ENCODE data around the gene ZSCAN5C.
"Not testable (repeated sequence)": the region's sequence is repeated elsewhere in the genome, so short reads cannot be mapped to it uniquely, and the experiment has no call there.

The ZSCAN5C gene

DNA sequence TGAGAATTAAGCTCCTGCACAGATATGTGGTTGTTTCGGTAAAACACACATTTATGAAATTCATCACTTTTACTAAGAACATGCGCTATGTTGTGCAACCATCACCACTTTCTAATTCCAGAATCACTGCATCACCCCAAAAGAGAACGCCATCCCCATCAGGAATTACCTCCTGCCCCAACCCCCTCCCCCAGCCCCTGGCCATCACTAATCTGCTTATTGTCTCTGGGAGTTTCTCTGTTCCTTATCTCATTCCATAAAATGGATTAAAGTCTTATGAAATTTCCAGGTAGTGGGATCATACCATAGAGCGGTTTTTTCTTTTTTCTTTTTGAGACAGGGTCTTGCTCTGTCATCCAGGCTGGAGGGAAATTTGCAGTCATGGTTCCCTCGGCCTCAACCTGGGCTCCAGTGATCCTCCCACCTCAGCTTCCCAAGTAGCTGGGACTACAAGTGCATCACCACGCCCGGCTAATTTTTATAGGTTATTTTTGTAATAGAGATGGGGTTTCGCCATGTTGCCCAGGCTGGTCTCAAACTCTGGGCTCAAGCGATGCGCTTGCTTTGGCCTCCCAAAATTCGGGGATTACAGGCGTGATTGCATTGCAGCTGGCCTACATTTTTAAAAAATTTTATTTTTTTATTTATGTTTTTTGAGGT lies 8.0 kb upstream of the ZSCAN5C start:
- DNase-seq (ENCODE audit: low spot score) = no peak

DNA sequence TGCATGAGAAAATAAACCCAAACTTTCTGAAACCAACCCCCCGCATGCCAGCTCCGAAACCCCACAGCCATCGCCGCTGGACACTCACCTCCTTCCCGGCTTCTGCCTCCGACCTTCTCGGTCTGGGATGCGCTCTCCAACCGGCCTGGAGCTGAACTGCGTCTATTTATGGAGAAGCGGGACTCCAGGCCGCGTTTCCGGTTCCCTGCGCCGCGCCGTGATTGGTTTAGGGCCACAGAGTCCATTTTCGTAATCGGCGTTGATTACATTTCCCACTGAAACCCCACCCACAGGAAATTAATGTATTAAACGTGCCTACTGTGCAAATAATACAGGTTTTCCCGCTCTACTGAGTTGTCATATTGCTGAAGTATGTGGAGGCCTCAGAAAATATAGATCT lies 4.4 kb upstream of the ZSCAN5C start, which contains the start of gene ZSCAN5B:
Gene ZSCAN5B (minus strand): TSS at position 138 of the 400 bp plus-strand sequence. CDS start 4,731 bp downstream, outside the sequence.
- DNase-seq (ENCODE audit: low spot score) = not testable (repeated sequence)

DNA sequence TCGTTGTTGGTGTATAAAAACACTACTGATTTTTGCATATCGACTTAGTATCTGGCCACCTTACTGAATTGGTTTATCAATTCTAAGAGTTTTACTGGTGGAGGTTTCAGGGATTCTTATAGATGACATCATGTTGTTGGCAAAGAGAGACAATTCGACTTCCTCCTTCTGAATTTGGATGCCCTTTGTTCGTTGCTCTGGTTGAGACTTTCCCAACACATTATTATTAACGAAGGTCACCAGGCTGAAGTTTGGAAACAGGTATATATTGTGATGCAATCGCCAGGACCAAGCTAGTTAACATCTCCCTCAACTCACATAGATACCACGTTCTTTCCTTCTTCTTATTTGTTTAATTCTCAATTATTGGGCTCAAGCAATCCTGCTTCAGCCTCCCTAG lies 2.4 kb upstream of the ZSCAN5C start:
- no peak for DNase-seq (ENCODE audit: low spot score)

DNA sequence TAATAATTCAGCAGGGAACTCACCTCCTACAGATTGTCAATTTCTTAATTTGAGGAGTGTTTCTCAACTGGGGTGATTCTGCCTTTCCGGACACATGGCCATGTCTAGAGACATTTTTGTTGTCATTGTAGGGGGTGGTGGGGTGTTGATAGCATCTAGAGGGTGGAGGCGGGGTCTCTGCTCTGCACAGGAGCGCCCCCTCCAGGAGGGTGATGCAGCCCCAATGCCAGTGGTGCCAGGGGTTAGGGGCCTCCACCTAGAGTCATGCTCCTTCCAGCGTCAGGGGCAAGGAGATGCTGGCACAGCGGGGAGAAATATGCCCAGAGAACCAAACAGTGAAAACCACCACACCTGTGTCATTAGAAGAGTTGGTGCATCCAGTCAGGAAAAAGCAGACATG lies 5.5 kb downstream of the ZSCAN5C start:
- not testable (repeated sequence) for DNase-seq (ENCODE audit: low spot score)

DNA sequence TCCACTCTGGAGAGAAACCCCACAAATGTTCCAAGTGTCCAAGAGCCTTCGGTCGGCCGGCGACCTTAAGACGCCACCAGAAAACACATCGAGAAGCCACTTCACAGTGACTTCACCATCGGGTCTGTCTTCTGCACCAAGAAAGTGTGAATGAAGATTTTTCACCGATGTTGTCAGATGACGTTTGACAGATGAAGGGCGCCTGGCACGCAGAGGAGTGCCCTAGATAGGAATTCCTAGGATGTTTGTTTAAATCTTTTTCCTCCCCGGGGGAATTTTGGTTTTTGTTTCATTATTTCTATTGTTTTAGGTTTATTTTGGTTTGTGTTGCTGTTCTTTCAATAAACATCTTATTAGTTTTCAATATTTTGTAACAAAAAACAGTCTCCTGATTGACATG lies 7.0 kb downstream of the ZSCAN5C start:
- no peak for DNase-seq (ENCODE audit: low spot score)

DNA sequence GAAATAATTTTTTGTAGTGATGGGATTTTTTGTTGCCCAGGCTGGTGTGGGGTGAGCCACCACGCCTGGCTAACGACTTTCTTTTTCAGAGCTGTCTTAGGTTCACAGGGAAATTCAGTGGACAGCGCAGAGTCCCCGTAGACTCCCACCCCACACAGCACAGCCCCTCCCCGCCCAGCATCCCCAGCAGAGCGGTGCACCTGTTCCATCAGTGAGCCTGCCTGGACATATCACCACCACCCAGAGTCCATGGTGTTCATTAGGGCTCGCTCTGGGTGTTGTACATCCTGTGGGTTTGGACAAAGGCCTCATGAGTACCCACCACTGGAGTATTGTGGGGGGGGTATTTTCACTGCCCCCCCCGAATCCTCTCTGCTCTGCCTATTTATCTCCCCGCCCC lies 8.0 kb downstream of the ZSCAN5C start:
- DNase-seq (ENCODE audit: low spot score) = not testable (repeated sequence)

DNA sequence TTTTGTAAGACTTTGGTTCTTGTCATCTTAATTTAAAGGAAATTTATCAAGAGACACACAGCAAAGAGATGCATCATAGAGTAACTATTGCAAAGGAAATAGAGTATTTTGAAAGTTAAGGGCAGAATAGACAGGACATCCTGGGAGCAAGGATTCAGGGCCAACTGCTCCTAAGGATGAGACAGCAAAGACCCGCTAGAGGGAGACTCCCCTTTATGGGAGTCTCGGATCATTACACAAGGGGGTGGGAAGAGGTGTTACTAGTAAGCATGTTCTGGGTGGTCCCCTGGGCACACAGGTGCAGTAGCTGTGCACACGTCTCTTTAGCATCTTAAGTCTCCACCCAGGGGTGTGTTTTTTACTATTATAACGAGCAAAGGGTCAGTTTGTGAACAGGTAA lies 9.6 kb downstream of the ZSCAN5C start:
- no peak for DNase-seq (ENCODE audit: low spot score)

DNA sequence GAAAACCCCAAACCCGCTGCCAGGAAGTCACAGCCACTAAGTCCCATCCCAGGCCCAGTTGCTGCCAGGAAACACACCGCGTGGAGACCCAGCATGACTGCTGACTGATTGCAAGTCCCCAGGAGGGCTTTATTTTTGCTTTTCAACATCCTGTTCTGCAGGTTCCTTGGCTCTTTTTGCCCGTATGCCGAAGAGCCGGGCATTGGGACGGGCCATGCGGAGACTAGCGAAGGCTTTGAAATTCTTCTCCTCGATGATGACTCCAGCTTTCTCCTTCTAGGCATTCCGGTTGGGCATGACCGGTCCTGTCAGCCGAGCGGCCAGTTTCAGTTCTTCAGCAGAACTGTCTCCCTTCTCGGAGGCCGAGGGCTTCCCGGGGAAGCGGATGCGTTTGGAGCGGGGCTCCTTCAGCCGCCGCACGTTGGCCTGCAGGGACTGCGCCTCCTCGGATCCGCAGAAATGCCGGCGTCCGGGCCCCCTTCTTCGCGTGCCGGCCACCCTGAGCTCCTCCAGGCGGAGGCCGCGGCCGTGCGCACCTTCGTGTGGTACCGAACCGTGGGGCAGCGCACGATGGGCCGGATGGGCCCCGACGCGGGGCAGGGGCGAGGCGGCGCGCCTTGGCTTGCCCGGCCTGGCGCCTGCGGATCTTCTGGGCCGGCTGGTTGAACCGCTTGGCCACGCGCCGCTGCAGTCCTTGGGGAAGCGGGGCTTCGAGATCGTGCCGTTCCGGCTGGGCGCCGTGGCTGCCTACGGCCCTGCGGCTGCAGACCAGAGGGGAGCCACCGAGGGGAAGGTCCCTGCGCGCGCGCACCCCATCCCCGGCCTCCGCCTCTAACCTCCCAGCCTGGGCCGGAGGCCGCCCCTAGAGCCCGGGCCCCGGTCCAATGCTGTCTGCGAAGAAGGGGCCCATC lies 15.2 kb downstream of the ZSCAN5C start:
- no peak for DNase-seq (ENCODE audit: low spot score)

DNA sequence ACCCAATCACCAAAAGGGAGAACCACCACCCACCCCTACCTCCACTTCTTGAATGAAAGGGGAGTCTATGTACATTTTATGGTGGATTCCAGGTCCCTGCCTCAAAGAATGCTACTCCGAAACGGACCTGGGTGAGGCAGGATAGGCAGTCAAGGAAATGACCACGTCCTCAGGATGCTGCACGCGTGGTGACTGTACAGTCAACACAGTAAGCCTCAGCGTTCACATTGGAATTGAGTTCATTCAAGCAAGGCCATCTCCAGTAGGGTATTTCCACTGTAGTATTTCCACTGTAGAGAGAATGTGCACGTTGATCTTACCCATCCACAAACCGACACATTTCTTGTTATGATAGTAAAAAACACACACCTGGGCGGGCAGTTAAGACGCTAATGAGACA lies 16.9 kb downstream of the ZSCAN5C start:
- no peak for DNase-seq (ENCODE audit: low spot score)

DNA sequence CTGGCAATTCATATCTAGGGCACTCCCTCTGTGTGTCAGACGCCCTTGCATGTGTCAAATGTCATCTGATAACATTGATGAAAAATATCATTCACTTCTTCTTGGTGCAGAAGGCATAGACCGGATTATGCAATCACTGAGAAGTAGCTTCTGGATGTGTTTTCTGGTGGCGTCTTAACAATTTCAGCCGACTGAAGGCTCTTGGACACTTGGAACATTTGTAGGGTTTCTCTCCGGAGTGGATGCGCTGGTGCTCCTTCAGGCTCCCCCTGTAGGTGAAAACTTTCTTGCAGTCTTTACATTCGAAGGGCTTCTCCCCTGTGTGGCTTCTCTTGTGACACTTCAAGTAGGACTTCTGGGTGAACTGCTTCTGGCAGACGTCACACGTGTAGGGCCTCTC lies 19.4 kb downstream of the ZSCAN5C start:
- not testable (repeated sequence) for DNase-seq (ENCODE audit: low spot score)

DNA sequence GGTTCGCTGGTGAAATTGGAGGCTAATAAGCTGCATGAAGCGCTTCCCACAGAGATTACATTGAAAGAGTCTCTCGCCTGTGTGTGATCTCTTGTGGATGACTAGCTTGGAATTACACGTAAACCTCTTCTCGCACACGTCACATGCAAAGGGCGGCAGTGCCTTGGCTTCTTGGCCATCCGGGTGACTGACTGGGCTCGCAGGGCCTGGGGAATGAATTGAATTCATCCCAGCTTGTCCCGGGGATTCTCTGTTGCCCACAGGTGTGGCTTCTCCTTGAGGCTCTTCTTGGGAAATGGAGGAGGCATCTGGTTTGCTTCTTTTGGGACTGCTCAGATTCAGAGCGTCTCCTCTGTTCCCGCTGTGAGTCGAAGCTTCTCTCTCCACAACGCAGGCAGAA lies 19.8 kb downstream of the ZSCAN5C start:
- DNase-seq (ENCODE audit: low spot score) = no peak

DNA sequence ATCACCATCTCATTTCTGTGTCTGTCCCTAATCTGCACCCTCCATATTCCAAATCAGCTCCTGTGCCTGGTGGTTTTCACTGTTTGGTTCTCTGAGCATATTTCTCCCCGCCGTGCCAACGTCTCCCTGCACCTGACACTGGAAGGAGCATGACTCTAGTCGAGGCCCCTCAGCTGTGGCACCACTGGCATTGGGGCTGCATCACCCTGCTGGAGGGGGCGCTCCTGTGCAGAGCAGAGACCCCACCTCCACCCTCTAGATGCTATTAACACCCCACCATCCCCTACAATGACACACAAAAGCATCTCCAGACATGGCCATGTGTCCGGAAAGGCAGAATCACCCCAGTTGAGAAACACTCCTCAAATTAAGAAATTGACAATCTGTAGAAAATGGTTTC lies 20.8 kb downstream of the ZSCAN5C start:
- no peak for DNase-seq (ENCODE audit: low spot score)

DNA sequence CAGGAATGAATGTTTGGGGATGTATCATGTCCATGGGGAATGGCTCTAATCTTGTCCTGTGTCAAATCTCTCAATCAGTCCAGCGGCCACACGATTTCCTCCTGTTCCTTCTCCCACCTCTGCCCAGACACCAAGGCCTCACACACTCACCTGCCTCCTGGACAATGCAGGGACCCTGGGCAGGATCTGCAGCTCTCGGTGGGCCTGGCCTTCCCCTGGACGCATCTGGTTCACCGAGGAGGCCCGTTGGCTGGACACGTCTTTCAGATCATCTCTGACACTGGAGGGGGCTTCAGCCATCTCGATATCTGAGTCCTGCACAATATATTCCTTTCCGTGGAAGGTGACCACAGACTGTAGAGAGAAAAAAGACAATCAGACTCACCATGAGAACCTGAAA lies 21.4 kb downstream of the ZSCAN5C start:
- no peak for DNase-seq (ENCODE audit: low spot score)

DNA sequence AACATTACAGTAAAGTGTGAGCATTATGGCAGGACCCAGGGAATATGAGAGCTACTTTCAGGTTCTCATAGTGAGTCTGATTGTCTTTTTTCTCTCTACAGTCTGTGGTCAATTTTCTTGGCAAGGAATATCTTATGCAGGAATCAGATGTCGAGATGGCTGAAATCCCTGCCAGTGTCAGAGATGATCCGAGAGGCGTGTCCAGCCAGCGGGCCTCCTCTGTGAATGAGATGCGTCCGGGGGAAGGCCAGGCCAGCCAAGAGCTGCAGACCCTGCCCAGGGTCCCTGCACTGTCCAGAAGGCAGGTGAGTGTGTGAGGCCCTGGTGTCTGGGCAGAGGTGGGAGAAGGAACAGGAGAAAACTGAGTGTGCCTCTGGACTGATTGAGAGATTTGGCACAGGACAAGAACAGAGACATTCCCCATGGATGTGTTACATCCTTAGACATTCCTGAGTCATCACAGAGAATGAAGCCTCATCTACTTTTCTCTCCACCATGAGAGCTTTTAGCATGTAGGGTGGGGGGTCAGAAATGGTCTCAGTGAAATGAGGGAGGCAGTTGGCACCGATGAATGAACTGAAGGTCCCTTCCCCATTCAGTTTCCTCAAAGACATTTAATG lies 43.2 kb downstream of the ZSCAN5C start:
- DNase-seq (ENCODE audit: low spot score) = no peak

DNA sequence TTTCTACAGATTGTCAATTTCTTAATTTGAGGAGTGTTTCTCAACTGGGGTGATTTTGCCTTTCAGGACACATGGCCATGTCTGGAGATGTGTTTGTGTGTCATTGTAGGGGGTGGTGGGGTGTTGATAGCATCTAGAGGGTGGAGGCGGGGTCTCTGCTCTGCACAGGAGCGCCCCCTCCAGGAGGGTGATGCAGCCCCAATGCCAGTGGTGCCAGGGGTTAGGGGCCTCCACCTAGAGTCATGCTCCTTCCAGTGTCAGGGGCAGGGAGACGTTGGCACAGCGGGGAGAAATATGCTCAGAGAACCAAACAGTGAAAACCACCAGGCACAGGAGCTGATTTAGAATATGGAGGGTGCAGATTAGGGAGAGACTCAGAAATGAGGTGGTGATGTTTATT lies 43.7 kb downstream of the ZSCAN5C start:
- DNase-seq (ENCODE audit: low spot score) = not testable (repeated sequence)

DNA sequence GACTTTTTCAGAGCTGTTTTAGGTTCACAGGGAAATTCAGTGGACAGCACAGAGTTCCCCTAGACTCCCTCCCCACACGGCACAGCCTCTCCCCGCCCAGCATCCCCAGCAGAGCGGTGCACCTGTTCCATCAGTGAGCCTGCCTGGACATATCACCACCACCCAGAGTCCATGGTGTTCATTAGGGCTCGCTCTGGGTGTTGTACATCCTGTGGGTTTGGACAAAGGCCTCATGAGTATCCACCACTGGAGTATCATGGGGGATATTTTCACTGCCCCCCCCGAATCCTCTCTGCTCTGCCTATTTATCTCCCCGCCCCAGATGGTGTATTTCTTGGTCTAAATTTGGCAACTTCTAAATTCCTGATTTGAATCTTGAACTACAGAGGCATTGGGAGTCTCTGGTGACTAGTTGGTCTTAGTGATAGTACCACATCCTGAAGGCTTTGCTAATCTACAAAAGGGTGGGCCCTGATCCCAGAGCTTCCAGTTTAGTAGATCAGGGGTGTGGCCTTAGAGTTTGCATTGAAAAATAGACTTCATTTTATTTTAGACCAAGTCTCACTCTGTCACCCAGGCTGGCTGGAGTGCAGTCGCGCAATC lies 46.8 kb downstream of the ZSCAN5C start:
- DNase-seq (ENCODE audit: low spot score) = not testable (repeated sequence)

DNA sequence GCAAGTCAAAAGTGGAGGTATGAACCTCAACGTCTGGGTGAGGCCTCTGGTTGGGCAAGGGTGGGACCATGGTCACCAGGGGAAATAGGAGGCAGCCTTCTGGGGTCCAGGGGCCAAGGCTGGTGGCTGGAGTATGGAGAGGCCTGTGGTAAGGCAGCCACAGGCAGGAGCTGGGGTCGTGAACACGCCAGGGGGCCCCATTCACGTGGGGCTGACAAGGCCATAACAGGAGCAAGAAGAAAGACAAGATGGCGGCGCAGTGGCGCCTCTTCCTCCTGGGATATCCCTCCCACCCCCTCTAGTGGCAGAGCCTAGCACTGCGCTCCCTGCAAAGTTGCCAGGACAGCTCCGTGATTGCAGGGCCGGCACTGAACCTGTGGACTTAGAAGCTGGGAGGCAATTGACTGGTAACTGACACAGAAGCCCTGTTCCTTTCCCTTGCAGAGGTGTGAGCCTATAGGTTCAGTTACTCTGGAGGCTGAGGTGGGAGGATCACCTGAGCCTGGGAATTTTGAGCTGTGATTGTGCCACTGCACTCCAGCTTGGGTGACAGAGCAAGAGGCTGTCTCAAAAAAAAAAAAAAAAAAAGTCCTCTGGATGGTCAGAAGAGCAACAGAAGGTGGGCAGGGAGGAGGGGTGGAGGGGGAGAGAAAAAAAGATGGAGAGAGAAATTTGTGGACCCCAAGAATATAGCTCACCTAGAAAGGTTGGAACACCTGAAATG lies 50.8 kb downstream of the ZSCAN5C start:
- peak; percentile 11 for DNase-seq (ENCODE audit: low spot score)

DNA sequence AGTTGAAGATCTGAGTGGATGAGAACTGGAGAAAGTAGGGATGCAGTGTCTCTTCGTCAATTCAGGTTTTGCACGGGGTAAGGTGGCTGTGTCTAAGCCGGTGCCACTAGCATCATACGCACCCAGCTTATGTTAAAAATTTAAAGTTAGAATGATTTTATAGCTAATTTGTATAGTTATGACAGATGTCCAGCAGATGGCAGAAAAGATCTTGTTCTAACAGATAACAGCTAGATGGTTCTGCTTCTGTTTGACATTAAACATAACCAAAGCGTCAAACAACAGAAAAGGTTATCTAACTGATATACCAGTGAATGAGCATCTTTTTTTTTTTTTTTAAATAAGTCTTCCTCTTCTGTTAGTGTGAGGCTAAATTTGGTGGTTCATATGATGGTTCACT lies 51.7 kb downstream of the ZSCAN5C start:
- peak; percentile 45 for DNase-seq (ENCODE audit: low spot score)

DNA sequence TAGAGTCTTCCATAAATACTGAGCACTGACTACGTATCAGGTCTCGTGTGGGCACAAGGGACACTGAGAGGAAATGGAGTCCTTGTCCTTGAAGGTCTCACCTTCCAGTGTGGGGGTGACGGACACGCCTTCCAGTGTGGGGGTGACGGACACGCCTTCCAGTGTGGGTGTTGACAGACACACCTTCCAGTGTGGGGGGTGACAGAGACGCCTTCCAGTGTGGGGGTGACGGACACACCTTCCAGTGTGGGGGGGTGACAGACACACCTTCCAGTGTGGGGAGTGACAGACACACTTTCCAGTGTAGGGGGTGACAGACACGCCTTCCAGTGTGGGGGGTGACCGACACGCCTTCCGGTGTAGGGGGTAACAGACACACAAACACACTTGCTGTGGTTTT lies 56.2 kb downstream of the ZSCAN5C start:
- no peak for DNase-seq (ENCODE audit: low spot score)
